Smooth muscle cell (in vitro differentiated cells): ENCODE results near the gene MACF1. TPM values are rescaled to one million over a fixed set of nuclear protein-coding genes. Genes with fewer than 3 reads are reported as not detected.
A peak's percentile ranks its signal among the peaks of the same experiment; 100 is the strongest.

Experiments
- DNase-seq: peaks from one replicate; lab custom pipeline; 2025; ENCODE audit not compliant: unreplicated experiment; lab: John Stamatoyannopoulos, UW
- H2AFZ ChIP-seq: fragments of 200-600 bp; sonication (generic); 2 replicates; pipeline ENCODE4 v1.6.0; 2016; ENCODE audit warnings: antibody characterized with exemption, low read depth, mild to moderate bottlenecking
- H3F3A ChIP-seq: fragments of 200-600 bp; sonication (generic); 2 replicates; pipeline ENCODE4 v1.6.0; 2017; ENCODE audit warnings: antibody characterized with exemption, low read depth
- H3K27ac ChIP-seq: fragments of 200-600 bp; sonication (generic); 2 replicates; pipeline ENCODE4 v1.5.1; 2016; ENCODE audit warnings: low read depth, mild to moderate bottlenecking
- H3K27me3 ChIP-seq: fragments of 200-600 bp; sonication (generic); 2 replicates; pipeline ENCODE4 v1.6.1; 2016; ENCODE audit warnings: low read depth, mild to moderate bottlenecking
- H3K36me3 ChIP-seq: fragments of 200-600 bp; sonication (generic); 2 replicates; pipeline ENCODE4 v1.5.1; 2016; ENCODE audit warnings: low read depth
- H3K4me1 ChIP-seq: fragments of 200-600 bp; sonication (generic); 2 replicates; pipeline ENCODE4 v1.5.1; 2016; ENCODE audit warnings: low read depth
- H3K4me2 ChIP-seq: fragments of 200-600 bp; sonication (generic); 2 replicates; pipeline ENCODE4 v1.6.0; 2016; ENCODE audit warnings: mild to moderate bottlenecking
- H3K4me3 ChIP-seq: fragments of 200-600 bp; sonication (generic); 2 replicates; pipeline ENCODE4 v1.5.1; 2016; ENCODE audit warnings: mild to moderate bottlenecking
- H3K79me2 ChIP-seq: fragments of 200-600 bp; sonication (generic); 2 replicates; pipeline ENCODE4 v1.6.0; 2016; ENCODE audit warnings: low read depth, mild to moderate bottlenecking
- H3K9ac ChIP-seq: fragments of 200-600 bp; sonication (generic); 2 replicates; pipeline ENCODE4 v1.6.0; 2016; ENCODE audit warnings: low read depth
- H3K9me3 ChIP-seq: fragments of 200-600 bp; sonication (generic); replicated peaks from 2 replicates; pipeline ENCODE4 v1.5.1; 2016; ENCODE audit warnings: low read depth
- H4K20me1 ChIP-seq: fragments of 200-600 bp; sonication (generic); 2 replicates; pipeline ENCODE4 v1.6.0; 2016; ENCODE audit warnings: low read depth
- WGBS: methylation state at CpG from one replicate; pipeline ENCODE4 v1.1.7; 2016; ENCODE audit warnings: low lambda C conversion rate; 5-methylcytosine and 5-hydroxymethylcytosine counted together
- polyA plus RNA-seq: library from polyadenylated mRNA; unstranded; fragments of >200 nt; fragmentation: Nextera tagmentation; extraction: Ambion mirVana; gene quantifications from 2 replicates; pipeline ENCODE4 v1.2.1, GENCODE V29; 2016
- total RNA-seq: library from RNA; depleted of rRNA; stranded (reverse); fragments of >200 nt; gene quantifications from 2 replicates; pipeline ENCODE4 v1.2.3, GENCODE V29; 2014
- TF ChIP-seq, protein P1 (sequence below): fragments of 200-600 bp; sonication (generic); IDR thresholded peaks from 2 replicates; pipeline ENCODE4 v1.5.1; 2017; ENCODE audit warnings: borderline replicate concordance, mild to moderate bottlenecking, antibody characterized with exemption; ENCODE audit not compliant: insufficient read depth, poor library complexity, severe bottlenecking

The MACF1 gene
- total and polyA plus RNA-seq, 2 experiments from 2014 or later: 36.9 to 195 TPM

- H3K9me3 ChIP-seq: no peaks in the 10 kb centered on the region
- peaks cover 60% of the 10 kb centered on the region for H3K4me1 ChIP-seq
- H3K4me2 ChIP-seq: peak overlapping the region; percentile 84
- peaks cover 40% of the 10 kb centered on the region for H3F3A ChIP-seq
- no peaks in the 10 kb centered on the region for H3K36me3 ChIP-seq
- no peak overlapping the region for H2AFZ ChIP-seq
- no peak for DNase-seq
- WGBS: 43% methylated on average over 8 of the region's 8 CpGs
- H3K27me3 ChIP-seq: no peaks in the 10 kb centered on the region
- peak overlapping the region; percentile 78 for H3K27ac ChIP-seq
- peak overlapping the region; percentile 46 for H3K9ac ChIP-seq
- peaks cover 80% of the 10 kb centered on the region for H3K79me2 ChIP-seq
- peaks cover 95% of the 10 kb centered on the region for H4K20me1 ChIP-seq
- peak overlapping the region; percentile 39 for H3K4me3 ChIP-seq
- TF ChIP-seq, protein P1, sequence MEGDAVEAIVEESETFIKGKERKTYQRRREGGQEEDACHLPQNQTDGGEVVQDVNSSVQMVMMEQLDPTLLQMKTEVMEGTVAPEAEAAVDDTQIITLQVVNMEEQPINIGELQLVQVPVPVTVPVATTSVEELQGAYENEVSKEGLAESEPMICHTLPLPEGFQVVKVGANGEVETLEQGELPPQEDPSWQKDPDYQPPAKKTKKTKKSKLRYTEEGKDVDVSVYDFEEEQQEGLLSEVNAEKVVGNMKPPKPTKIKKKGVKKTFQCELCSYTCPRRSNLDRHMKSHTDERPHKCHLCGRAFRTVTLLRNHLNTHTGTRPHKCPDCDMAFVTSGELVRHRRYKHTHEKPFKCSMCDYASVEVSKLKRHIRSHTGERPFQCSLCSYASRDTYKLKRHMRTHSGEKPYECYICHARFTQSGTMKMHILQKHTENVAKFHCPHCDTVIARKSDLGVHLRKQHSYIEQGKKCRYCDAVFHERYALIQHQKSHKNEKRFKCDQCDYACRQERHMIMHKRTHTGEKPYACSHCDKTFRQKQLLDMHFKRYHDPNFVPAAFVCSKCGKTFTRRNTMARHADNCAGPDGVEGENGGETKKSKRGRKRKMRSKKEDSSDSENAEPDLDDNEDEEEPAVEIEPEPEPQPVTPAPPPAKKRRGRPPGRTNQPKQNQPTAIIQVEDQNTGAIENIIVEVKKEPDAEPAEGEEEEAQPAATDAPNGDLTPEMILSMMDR: no peak
Measured at GRCh38 chr1:39268906-39269305, 64.4 kb downstream of the MACF1 start.

GRCh38 chr1:39269349-39269748 lies 64.9 kb downstream of the MACF1 start:
- Histone ChIP-seq H3K4me1 (peaks cover 60% of the 10 kb centered on the region), H2AFZ (no peak overlapping the region), H3K27ac (peak overlapping the region; percentile 78), H3K9me3 (no peaks in the 10 kb centered on the region), H3K4me3 (peak overlapping the region; percentile 17), H3K27me3 (no peaks in the 10 kb centered on the region), H3K36me3 (no peaks in the 10 kb centered on the region), H3K9ac (peak overlapping the region; percentile 46), H3K4me2 (peak overlapping the region; percentile 84), H4K20me1 (peaks cover 94% of the 10 kb centered on the region), H3K79me2 (peaks cover 80% of the 10 kb centered on the region), H3F3A (peaks cover 40% of the 10 kb centered on the region)
- 81% methylated on average over 2 of the region's 2 CpGs for WGBS
- no peak for DNase-seq
- TF ChIP-seq, protein P1: no peak

DNA sequence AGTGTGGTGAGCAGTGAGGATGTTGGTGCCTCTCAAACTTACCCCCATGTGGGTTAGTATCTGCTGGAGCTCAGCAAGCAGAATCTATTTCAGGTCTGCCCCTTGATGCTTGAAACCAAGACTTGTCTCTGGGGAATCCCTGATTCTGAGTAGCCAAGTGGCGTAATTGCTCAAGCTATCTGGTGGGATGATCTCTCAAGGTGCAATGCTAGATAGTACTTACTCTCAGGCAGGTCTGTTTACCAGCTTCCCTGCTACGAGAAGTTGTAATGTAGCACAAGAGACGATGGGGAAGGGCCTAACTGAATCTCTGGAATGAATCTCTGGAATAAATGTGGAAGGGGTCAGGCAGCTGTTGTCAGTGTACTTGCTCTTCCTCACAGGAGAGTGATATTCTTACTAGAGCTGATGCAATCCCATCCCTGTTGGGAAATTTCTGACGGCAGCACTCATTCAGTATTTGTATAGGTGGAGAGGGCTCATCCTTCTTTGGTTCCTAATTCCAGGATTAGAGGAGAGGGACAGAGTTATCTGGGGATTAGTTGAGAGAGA lies 65.4 kb downstream of the MACF1 start:
- H4K20me1 ChIP-seq: peaks cover 97% of the 10 kb centered on the region
- H3K9me3 ChIP-seq: no peaks in the 10 kb centered on the region
- peak overlapping the region; percentile 84 for H3K4me2 ChIP-seq
- DNase-seq: no peak
- peak overlapping the region; percentile 46 for H3K9ac ChIP-seq
- H3K4me1 ChIP-seq: peaks cover 59% of the 10 kb centered on the region
- TF ChIP-seq, protein P1: no peak
- peaks cover 40% of the 10 kb centered on the region for H3F3A ChIP-seq
- H3K27ac ChIP-seq: peak overlapping the region; percentile 78
- peak overlapping the region; percentile 17 for H3K4me3 ChIP-seq
- H2AFZ ChIP-seq: no peak overlapping the region
- peaks cover 83% of the 10 kb centered on the region for H3K79me2 ChIP-seq
- no peaks in the 10 kb centered on the region for H3K27me3 ChIP-seq
- H3K36me3 ChIP-seq: no peaks in the 10 kb centered on the region
- 24% methylated on average over 4 of the region's 4 CpGs for WGBS

GRCh38 chr1:39270368-39270767 lies 65.9 kb downstream of the MACF1 start:
- H3F3A ChIP-seq: peaks cover 40% of the 10 kb centered on the region
- H3K4me3 ChIP-seq: no peak overlapping the region
- TF ChIP-seq, protein P1: no peak
- H2AFZ ChIP-seq: no peak overlapping the region
- peaks cover 83% of the 10 kb centered on the region for H3K79me2 ChIP-seq
- H3K27ac ChIP-seq: peak overlapping the region; percentile 78
- H4K20me1 ChIP-seq: peaks cover 97% of the 10 kb centered on the region
- H3K27me3 ChIP-seq: no peaks in the 10 kb centered on the region
- DNase-seq: no peak
- H3K4me2 ChIP-seq: peak overlapping the region; percentile 84
- no peaks in the 10 kb centered on the region for H3K36me3 ChIP-seq
- peak overlapping the region; percentile 46 for H3K9ac ChIP-seq
- no peaks in the 10 kb centered on the region for H3K9me3 ChIP-seq
- H3K4me1 ChIP-seq: peaks cover 55% of the 10 kb centered on the region
